Gastrocnemius medialis (tissue), 4 donors: ENCODE data around the gene CARD9.

Experiments
- CTCF ChIP-seq, 5 experiments: fragments of 450-650 bp in 3 of 5; fragments of 200-600 bp in 2 of 5; sonication (generic) in 2 of 5; IDR thresholded peaks in 4 of 5; conservative IDR thresholded peaks in 1 of 5; 1 replicate in 4 of 5; 2 replicates in 1 of 5; pipeline ENCODE4 v1.5.1; 2016 to 2019; ENCODE audit warnings: antibody characterized with exemption in 5 of 5, mild to moderate bottlenecking in 3 of 5, moderate library complexity in 3 of 5
- POLR2A ChIP-seq, 2 donors: fragments of 450-650 bp; IDR thresholded peaks; one replicate each; pipeline ENCODE4 v1.6.1; 2017; ENCODE audit warnings: antibody characterized with exemption in 2 of 2, mild to moderate bottlenecking in 2 of 2, moderate library complexity in 2 of 2

- TF ChIP-seq CTCF (IDR thresholded peaks at IDR 0.05 in 4 of 5, conservative IDR thresholded peaks at IDR 0.05 in 1 of 5) = no peak
- no peak for TF ChIP-seq POLR2A (IDR thresholded peaks at IDR 0.05)
Measured at GRCh38 chr9:136346157-136346481, 27.4 kb downstream of the CARD9 start.
